ENCODE results near the gene NAGK.

DNA sequence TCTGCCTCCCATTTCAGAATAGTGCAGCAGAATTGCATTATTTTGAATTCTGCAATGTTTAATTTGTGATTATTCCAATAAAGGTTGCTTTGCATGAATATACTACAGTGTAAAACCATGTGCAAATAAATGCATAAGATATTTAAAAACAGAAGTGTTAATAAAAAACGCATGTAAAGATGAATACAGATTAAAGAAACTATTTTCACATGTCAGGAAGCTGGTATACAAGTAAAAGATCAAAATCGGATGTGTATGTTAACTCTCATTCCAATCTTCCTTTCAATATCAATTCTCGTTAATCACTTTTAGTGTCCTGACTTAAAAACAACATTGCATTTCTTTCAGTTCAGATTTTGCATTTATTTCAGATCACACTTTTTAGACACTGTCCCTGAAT lies 58.5 kb downstream of the NAGK start:
- TF ChIP-seq, protein P1, sequence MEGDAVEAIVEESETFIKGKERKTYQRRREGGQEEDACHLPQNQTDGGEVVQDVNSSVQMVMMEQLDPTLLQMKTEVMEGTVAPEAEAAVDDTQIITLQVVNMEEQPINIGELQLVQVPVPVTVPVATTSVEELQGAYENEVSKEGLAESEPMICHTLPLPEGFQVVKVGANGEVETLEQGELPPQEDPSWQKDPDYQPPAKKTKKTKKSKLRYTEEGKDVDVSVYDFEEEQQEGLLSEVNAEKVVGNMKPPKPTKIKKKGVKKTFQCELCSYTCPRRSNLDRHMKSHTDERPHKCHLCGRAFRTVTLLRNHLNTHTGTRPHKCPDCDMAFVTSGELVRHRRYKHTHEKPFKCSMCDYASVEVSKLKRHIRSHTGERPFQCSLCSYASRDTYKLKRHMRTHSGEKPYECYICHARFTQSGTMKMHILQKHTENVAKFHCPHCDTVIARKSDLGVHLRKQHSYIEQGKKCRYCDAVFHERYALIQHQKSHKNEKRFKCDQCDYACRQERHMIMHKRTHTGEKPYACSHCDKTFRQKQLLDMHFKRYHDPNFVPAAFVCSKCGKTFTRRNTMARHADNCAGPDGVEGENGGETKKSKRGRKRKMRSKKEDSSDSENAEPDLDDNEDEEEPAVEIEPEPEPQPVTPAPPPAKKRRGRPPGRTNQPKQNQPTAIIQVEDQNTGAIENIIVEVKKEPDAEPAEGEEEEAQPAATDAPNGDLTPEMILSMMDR (IDR thresholded peaks at IDR 0.05): no peak
- no peak for TF ChIP-seq POLR2A (IDR thresholded peaks at IDR 0.05)

Measured in Peyer's patch (tissue), 4 donors.